DOHH2 (cell line): ENCODE data around the gene DHRS4L2.

Experiments used
- H3F3A ChIP-seq: fragments of 200-600 bp; sonication (generic), shearing (Covaris generic); 2 replicates; pipeline ENCODE4 v1.6.0; 2016; ENCODE audit warnings: antibody characterized with exemption, mild to moderate bottlenecking; ENCODE audit not compliant: control insufficient read depth, insufficient read depth
- H3K27ac ChIP-seq: fragments of 200-600 bp; sonication (generic); 2 replicates; pipeline ENCODE4 v1.5.1; 2014; ENCODE audit warnings: low read depth, mild to moderate bottlenecking, low read length, moderate library complexity
- H3K27me3 ChIP-seq: fragments of 200-600 bp; sonication (generic); 2 replicates; pipeline ENCODE4 v1.6.1; 2014; ENCODE audit warnings: mild to moderate bottlenecking, low read length, mixed read lengths; ENCODE audit not compliant: control insufficient read depth
- H3K36me3 ChIP-seq: fragments of 200-600 bp; sonication (generic); 2 replicates; pipeline ENCODE4 v1.6.1; 2014; ENCODE audit warnings: mild to moderate bottlenecking, low read length, moderate library complexity, mixed read lengths; ENCODE audit not compliant: control insufficient read depth
- H3K4me1 ChIP-seq: fragments of 200-600 bp; sonication (generic); 2 replicates; pipeline ENCODE4 v1.6.1; 2014; ENCODE audit warnings: mild to moderate bottlenecking, low read length, mixed read lengths; ENCODE audit not compliant: control insufficient read depth
- H3K4me2 ChIP-seq: fragments of 200-600 bp; sonication (generic); 2 replicates; pipeline ENCODE4 v1.6.0; 2014; ENCODE audit warnings: mild to moderate bottlenecking, low read length, moderate library complexity
- H3K4me3 ChIP-seq: fragments of 200-600 bp; sonication (generic); 2 replicates; pipeline ENCODE4 v1.5.1; 2014; ENCODE audit warnings: mild to moderate bottlenecking, low read length, mixed read lengths
- H3K79me2 ChIP-seq: fragments of 200-600 bp; sonication (generic); 2 replicates; pipeline ENCODE4 v1.6.1; 2014; ENCODE audit warnings: mild to moderate bottlenecking, low read length, mixed read lengths; ENCODE audit not compliant: control insufficient read depth
- H3K9me2 ChIP-seq: fragments of 200-600 bp; sonication (generic); replicated peaks from 2 replicates; pipeline ENCODE4 v1.6.1; 2014; ENCODE audit warnings: mild to moderate bottlenecking, low read length, mixed read lengths; ENCODE audit not compliant: control insufficient read depth
- H3K9me3 ChIP-seq: fragments of 200-600 bp; sonication (generic); 2 replicates; pipeline ENCODE4 v1.6.1; 2014; ENCODE audit warnings: antibody characterized with exemption, low read length, mixed read lengths; ENCODE audit not compliant: control insufficient read depth, insufficient read depth
- H4K20me1 ChIP-seq: fragments of 200-600 bp; sonication (generic); 2 replicates; pipeline ENCODE4 v1.6.0; 2014; ENCODE audit warnings: low read depth, mild to moderate bottlenecking, antibody characterized with exemption, low read length, moderate library complexity; ENCODE audit not compliant: control insufficient read depth, insufficient read depth
- EZH2phosphoT487 ChIP-seq: fragments of 200-600 bp; sonication (generic); IDR thresholded peaks from 2 replicates; pipeline ENCODE4 v1.6.1; 2017; ENCODE audit warnings: borderline replicate concordance, mild to moderate bottlenecking, antibody characterized with exemption, low read length, moderate library complexity, mixed read lengths
- TF ChIP-seq, protein P1 (sequence below): fragments of 200-600 bp; sonication (generic); IDR thresholded peaks from one replicate; pipeline ENCODE4 v1.5.1; 2014; ENCODE audit warnings: antibody characterized with exemption, mild to moderate bottlenecking, low read depth, low read length; ENCODE audit not compliant: poor library complexity, severe bottlenecking

The DHRS4L2 gene

DNA sequence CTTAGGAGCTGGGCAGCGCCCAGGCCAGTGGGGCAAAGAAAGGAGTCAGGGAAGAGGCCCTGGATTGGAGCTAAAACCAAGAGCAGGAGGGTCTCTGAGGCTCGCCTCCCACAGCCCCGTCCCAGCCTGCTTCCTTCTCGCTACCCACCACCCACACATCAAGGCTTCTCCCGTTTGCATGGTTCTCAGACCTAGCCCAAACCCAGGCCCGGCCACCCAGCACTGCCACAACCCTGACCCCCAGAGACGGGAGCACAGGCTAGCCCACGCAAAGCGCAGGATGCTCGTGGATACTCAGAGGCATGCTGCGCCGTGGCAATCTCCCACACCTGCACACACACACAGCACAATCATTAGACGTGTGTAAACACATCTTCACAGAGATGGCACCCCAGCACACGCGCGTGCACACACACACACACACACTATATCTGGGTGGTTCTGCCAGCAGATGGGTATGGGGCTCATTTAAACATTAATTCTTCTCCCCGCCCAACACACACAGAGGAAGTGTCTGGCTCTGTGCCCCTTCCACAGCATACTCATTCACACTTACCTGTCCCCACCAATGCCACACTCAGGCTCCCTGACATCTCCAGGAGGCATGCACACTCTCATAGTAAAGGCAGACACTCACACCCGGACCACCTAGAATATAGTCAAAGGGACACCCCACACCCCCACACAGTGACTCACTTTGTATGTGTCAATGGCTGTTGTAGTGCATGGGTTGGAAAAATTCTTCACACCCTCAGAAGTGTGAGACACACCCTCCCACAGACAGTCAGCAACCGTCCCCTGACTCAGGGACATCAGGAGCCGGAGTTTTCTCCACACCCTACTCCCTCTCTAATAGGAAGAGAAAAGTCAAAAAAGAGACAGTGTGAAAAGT, 64.2 kb downstream of the DHRS4L2 start:
- Histone ChIP-seq H3K27ac (no peak overlapping the region), H3K27me3 (peaks cover 15% of the 10 kb centered on the region), H3K4me1 (peaks cover 47% of the 10 kb centered on the region), H4K20me1 (no peaks in the 10 kb centered on the region), H3K79me2 (no peaks in the 10 kb centered on the region), H3F3A (peaks cover 9% of the 10 kb centered on the region), H3K4me3 (peak overlapping the region; percentile 80), H3K9me2 (no peaks in the 10 kb centered on the region), H3K36me3 (no peaks in the 10 kb centered on the region), H3K4me2 (peak overlapping the region; percentile 96), H3K9me3 (no peaks in the 10 kb centered on the region)
- TF ChIP-seq EZH2phosphoT487: no peak
- TF ChIP-seq, protein P1, sequence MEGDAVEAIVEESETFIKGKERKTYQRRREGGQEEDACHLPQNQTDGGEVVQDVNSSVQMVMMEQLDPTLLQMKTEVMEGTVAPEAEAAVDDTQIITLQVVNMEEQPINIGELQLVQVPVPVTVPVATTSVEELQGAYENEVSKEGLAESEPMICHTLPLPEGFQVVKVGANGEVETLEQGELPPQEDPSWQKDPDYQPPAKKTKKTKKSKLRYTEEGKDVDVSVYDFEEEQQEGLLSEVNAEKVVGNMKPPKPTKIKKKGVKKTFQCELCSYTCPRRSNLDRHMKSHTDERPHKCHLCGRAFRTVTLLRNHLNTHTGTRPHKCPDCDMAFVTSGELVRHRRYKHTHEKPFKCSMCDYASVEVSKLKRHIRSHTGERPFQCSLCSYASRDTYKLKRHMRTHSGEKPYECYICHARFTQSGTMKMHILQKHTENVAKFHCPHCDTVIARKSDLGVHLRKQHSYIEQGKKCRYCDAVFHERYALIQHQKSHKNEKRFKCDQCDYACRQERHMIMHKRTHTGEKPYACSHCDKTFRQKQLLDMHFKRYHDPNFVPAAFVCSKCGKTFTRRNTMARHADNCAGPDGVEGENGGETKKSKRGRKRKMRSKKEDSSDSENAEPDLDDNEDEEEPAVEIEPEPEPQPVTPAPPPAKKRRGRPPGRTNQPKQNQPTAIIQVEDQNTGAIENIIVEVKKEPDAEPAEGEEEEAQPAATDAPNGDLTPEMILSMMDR: no peak

DNA sequence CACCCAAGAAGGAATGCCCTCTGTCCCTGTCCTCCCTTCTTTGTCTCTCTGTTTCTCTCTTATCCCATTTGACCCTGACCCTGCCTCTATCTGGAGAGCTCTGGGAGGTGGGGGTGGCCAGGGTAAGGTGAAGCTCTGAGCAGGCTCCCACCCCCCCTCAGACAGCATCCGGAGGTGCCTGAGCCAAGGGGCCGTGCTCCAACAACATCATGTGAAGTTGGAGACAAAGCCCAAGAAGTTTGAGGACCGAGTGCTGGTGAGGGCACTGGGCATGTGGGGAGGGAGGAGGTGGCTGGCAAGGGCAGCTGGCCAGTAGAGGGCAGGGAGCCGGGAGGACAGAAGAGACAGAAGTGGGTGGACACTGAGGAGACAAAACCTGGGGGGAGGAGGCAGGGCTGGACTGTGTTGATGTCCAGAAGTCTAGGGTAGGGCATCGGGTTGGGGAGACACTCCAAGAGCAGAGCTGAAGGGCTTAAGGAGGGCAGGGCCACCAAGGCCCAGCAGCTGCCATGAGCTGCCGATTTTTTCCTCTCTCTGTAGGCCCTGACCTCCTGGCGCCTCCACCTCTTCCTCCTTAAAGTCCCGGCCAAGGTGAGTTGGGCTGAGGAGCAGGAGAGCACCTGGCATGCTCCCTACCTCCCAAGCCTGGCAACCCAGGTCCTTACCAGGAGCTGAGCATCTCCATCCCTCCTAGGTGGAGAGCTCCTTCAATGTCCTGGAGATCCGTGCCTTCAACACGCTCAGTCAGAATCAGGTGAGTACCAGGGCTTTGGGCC, 65.0 kb downstream of the DHRS4L2 start:
- Histone ChIP-seq H3K27me3 (peaks cover 15% of the 10 kb centered on the region), H3K4me2 (no peak overlapping the region), H3K79me2 (no peaks in the 10 kb centered on the region), H3K9me3 (no peaks in the 10 kb centered on the region), H3K36me3 (no peaks in the 10 kb centered on the region), H3K4me1 (peaks cover 38% of the 10 kb centered on the region), H3F3A (peaks cover 9% of the 10 kb centered on the region), H3K4me3 (no peak overlapping the region), H4K20me1 (no peaks in the 10 kb centered on the region), H3K9me2 (no peaks in the 10 kb centered on the region), H3K27ac (no peak overlapping the region)
- TF ChIP-seq, protein P1: no peak
- no peak for TF ChIP-seq EZH2phosphoT487

DNA sequence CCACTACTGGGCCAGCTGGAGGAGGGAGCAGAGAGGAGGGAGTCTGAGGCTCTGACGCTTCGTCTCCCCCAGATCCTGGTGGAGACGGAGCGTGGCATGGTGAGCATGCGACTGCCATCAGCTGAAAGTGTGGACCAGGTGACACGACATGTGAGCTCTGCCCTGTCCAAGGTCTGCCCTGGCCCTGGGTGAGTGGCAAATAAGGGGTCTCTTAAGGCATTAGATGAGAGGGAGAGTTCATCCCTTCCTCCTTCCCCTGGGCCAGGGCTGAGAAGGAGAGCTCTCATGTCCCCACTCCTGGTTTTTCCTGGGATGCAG, 65.6 kb downstream of the DHRS4L2 start:
- H3K4me3 ChIP-seq: no peak overlapping the region
- no peaks in the 10 kb centered on the region for H3K36me3 ChIP-seq
- H3K9me3 ChIP-seq: no peaks in the 10 kb centered on the region
- peaks cover 15% of the 10 kb centered on the region for H3K27me3 ChIP-seq
- peaks cover 9% of the 10 kb centered on the region for H3F3A ChIP-seq
- no peaks in the 10 kb centered on the region for H3K79me2 ChIP-seq
- H3K4me1 ChIP-seq: peaks cover 33% of the 10 kb centered on the region
- no peak overlapping the region for H3K4me2 ChIP-seq
- H4K20me1 ChIP-seq: no peaks in the 10 kb centered on the region
- H3K9me2 ChIP-seq: no peaks in the 10 kb centered on the region
- H3K27ac ChIP-seq: no peak overlapping the region
- TF ChIP-seq, protein P1: no peak
- no peak for TF ChIP-seq EZH2phosphoT487
